ENCODE measurements around the gene PEX13.
A peak's percentile ranks its signal among the peaks of the same experiment; 100 is the strongest.

The PEX13 gene

DNA sequence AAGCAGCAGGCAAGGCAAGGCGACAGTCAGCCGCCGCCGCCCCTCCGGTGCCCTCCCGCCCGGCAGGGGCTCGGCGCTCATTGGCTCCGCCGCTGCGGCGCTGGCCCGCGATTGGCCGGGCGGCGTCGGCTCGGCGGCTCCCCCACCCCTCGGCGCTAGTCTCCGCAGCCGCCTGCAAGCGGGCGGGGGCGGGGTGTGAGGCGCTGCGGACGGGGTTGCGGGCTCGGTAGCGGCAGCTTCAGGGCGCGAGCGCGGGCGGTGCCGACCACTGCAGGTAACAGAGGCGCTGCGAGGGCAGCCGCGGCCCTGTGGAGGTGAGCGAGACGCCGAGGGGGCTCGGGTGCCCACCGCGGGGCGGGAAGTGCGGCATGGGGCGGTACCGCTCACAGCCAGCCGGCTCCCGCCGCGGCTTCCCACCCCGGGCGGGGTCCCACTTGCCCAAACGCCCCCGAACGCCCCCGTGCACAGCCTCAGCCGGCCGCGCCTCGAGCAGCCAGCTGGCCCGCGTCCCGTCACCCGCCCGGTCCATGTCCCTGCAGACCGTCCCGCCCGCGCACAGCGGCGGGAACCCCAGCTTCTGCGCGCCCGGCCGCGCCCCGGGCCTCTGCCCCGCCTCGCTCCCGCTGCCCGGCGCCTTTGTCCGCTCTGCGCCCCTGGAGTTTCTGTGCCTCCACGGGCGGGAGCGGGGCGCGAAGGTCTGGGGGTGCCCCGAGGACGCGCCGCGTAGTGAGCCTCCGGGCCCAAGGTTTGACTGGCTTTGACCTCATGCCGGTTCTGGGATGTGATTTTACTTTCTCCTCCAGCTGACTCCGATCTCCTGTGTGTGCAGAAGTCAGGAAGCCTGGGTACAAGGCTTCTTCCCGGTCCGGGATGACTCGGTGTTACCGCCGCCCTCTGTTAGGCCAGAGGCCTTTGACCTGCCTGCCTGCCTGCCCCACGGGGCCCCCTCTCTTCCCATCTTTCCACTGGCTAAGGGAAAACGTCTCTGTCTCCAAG, 48.5 kb downstream of the PEX13 start, which contains the start of gene SANBR:
Gene SANBR (plus strand): TSS at position 158 of the 996 bp plus-strand sequence. CDS start 4,480 bp downstream, outside the sequence.
- peak; percentile 80 for DNase-seq (ENCODE audit: low spot score)

DNA sequence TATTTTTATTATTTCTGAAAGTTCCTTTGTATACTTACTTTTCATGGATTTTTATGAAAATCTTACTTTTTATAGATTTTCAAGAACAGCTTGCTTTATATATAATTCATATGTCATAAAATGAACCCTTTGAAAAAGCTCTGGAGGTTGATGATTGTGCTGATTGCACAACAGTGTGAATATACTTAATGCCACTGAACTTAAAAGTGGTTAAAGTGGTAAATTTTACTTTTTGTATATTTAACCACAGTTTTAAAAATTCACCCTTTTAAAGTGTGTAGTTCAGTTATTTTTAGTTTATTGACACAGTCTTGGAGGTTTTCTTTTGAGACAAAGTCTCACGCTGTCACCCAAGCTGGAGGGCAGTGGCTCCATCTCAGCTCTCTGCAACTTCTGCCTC, 56.6 kb downstream of the PEX13 start:
- DNase-seq (ENCODE audit: low spot score): no peak

DNA sequence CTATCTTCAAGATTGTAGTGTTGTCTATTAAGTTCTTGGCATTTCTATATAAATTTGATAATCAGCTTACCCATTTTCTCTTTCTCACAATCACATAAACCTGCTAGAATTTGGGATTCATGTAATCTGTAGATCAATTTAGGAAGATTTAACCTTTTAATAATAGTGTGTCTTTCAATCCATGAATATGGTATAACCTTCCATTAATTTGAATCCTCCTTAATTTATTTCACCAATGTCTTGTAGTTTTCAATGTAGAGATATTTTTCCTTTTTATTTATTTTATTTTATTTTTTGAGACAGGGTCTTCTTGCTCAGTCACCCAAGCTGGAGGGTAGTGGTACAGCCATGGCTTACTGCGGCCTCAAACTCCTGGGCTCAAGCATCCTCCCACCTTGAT, 68.4 kb downstream of the PEX13 start:
- no peak for DNase-seq (ENCODE audit: low spot score)

DNA sequence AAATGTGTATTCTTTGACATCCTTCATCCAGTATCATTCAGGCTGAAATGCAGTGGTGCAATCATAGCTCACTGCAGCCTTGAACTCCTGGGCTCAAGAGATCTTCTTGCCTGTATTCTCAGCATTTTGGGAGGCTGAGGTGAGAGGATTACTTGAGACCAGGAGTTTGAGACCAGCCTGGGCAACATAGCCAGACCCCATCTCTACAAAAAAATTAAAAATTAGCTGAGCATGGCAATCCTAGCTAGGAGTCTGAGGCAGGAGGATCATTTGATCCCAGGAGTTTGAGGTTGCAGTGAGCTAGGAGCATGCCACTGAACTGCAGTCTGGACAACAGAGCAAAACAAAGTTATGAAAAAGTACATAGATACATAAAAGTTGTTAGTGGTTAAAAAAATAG, 72.3 kb downstream of the PEX13 start:
- no peak for DNase-seq (ENCODE audit: low spot score)

DNA sequence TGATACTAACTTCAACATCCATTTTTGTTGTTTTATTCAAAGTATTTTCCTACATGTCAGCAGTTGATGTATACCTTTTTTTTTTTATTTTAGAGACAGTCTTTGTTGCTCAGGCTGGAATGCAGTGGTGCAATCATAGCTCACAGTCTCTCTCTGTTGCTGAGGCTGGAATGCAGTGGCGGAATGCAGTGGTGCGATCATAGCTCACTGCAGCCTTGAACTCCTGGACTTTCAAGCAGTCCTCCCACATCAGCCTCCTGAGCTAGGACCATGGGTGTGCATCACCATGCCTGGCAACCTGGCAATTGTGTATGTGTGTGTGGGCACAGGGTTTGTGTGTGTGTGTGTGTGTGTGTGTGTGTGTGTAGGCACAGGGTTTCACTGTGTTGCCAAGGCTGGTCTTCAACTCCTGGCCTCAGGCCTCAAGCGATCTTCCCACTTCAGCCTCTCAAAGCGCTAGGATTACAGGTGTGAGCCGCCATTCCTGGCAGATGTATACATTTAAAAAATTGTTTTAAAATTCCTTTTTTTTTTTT, 72.9 kb downstream of the PEX13 start:
- DNase-seq (ENCODE audit: low spot score): no peak

DNA sequence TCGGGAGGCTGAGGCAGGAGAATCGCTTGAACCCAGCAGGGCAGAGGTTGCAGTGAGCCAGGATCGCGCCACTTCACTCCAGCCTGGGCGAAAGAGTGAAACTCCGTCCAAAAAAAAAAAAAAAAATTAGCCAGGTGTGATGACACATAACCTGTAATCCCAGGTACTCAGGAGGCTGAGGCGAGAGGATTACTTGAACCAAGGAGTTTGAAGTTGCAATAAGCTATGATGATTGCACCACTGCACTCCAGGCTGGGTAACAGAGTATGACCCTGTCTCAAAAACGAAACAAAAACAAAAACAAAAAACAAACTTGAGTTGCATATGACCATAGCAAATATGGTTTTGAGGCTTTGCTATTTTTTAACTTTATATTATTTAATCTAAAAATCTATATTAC, 74.0 kb downstream of the PEX13 start:
- DNase-seq (ENCODE audit: low spot score): no peak

DNA sequence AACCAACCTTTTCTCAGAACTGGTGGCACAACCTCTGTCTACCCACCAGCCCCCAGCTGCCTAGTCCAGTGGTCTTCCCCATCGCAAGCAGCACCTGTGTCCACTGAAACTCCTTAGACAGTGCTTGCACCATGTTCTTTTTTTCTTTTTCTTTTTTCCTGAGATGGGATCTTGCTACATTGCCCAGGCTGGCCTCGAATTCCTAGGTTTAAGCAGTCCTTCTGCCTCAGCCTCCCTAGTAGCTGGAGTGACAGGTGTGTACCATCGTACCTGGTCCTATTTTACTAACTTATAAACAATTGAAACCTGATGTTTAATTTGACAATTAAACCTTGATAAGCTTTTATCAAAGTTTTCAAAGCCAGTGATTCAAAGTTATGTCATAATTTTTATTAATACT, 78.9 kb downstream of the PEX13 start:
- DNase-seq (ENCODE audit: low spot score): no peak

DNA sequence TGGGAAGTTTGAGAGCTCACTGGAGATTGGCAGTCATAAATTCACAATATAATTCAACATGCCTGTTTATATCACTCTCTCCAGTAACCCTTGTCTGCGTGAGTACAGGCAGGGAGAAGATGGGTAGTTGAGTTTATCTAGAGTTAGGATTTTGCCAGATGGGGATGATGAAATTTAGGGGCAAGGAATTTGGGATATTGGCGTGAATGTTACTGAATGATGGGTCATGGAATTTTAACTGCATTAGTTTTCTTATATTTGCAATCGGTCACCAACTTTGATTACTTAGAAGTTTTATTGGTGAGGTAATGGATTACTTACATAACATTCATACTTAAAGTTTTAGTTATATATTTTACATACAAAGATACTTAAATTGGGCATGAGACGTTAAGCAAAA, 83.3 kb downstream of the PEX13 start:
- no peak for DNase-seq (ENCODE audit: low spot score)

Measured in CD4-positive, alpha-beta T cell treated with Interleukin-15 for 4 hours (primary cell).